DND-41 (cell line): ENCODE results near the gene TTF1.

Experiments
- ATAC-seq: fragments of 200-7000 bp; cut with Tn5 transposase; 3 replicates; pipeline ENCODE4 v1.9.1; 2021; ENCODE audit warnings: low read depth; ENCODE audit not compliant: insufficient read depth
- DNase-seq: peaks from one replicate; pipeline ENCODE4 v3.0.0-alpha.2; 2020
- H2AFZ ChIP-seq: 2 replicates; pipeline ENCODE4 v1.6.0; 2012; ENCODE audit warnings: low read depth, low read length
- H3K27ac ChIP-seq: 2 replicates; pipeline ENCODE4 v1.5.1; 2012; ENCODE audit warnings: low read length, inconsistent platforms
- H3K27me3 ChIP-seq: fragments of 200-600 bp; sonication (generic); 2 replicates; pipeline ENCODE4 v1.6.0; 2012; ENCODE audit warnings: low read length, mild to moderate bottlenecking, inconsistent platforms; ENCODE audit not compliant: insufficient read depth, poor library complexity
- H3K36me3 ChIP-seq: 2 replicates; pipeline ENCODE4 v1.5.1; 2012; ENCODE audit warnings: low read length, inconsistent platforms; ENCODE audit not compliant: insufficient read depth
- H3K4me1 ChIP-seq: 2 replicates; pipeline ENCODE4 v1.5.1; 2012; ENCODE audit warnings: mild to moderate bottlenecking, low read length; ENCODE audit not compliant: insufficient read depth
- H3K4me2 ChIP-seq: 2 replicates; pipeline ENCODE4 v1.6.0; 2012; ENCODE audit warnings: mild to moderate bottlenecking, moderate library complexity, low read length, inconsistent platforms; ENCODE audit not compliant: insufficient read depth
- H3K4me3 ChIP-seq, 2 experiments: fragments of 200-600 bp in 1 of 2; shearing (Covaris generic) in 1 of 2; 2 replicates each; pipeline ENCODE4 v1.5.1; 2012 to 2016; ENCODE audit warnings: inconsistent platforms in 2 of 2, low read length in 2 of 2, mild to moderate bottlenecking in 2 of 2, low read depth in 1 of 2, moderate library complexity in 1 of 2
- H3K79me2 ChIP-seq: 2 replicates; pipeline ENCODE4 v1.6.0; 2012; ENCODE audit warnings: low read length, inconsistent platforms; ENCODE audit not compliant: insufficient read depth
- H3K9ac ChIP-seq: 2 replicates; pipeline ENCODE4 v1.6.0; 2012; ENCODE audit warnings: low read depth, mild to moderate bottlenecking, inconsistent platforms, low read length, moderate library complexity
- H3K9me3 ChIP-seq: 2 replicates; pipeline ENCODE4 v1.5.1; 2012; ENCODE audit warnings: low read length, moderate library complexity, mild to moderate bottlenecking, inconsistent platforms; ENCODE audit not compliant: insufficient read depth, severe bottlenecking
- H4K20me1 ChIP-seq: 2 replicates; pipeline ENCODE4 v1.6.0; 2012; ENCODE audit warnings: low read length; ENCODE audit not compliant: insufficient read depth
- EZH2 ChIP-seq: IDR thresholded peaks from 3 replicates; pipeline ENCODE4 v1.6.1; 2012; ENCODE audit warnings: borderline replicate concordance, low read depth, mild to moderate bottlenecking, moderate library complexity, low read length, inconsistent platforms; ENCODE audit not compliant: severe bottlenecking
- TF ChIP-seq, protein P1 (sequence below): IDR thresholded peaks from 2 replicates; pipeline ENCODE4 v1.5.1; 2012; ENCODE audit warnings: borderline replicate concordance, low read length, moderate library complexity, mild to moderate bottlenecking; ENCODE audit not compliant: poor library complexity, severe bottlenecking; ENCODE audit errors: extremely low read depth

The TTF1 gene

GRCh38 chr9:132390966-132391365 lies 15.7 kb downstream of the TTF1 start:
- H3K9ac ChIP-seq: no peak overlapping the region
- no peaks in the 10 kb centered on the region for H3K9me3 ChIP-seq
- TF ChIP-seq EZH2: no peak
- TF ChIP-seq, protein P1, sequence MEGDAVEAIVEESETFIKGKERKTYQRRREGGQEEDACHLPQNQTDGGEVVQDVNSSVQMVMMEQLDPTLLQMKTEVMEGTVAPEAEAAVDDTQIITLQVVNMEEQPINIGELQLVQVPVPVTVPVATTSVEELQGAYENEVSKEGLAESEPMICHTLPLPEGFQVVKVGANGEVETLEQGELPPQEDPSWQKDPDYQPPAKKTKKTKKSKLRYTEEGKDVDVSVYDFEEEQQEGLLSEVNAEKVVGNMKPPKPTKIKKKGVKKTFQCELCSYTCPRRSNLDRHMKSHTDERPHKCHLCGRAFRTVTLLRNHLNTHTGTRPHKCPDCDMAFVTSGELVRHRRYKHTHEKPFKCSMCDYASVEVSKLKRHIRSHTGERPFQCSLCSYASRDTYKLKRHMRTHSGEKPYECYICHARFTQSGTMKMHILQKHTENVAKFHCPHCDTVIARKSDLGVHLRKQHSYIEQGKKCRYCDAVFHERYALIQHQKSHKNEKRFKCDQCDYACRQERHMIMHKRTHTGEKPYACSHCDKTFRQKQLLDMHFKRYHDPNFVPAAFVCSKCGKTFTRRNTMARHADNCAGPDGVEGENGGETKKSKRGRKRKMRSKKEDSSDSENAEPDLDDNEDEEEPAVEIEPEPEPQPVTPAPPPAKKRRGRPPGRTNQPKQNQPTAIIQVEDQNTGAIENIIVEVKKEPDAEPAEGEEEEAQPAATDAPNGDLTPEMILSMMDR: no peak
- H3K27ac ChIP-seq: no peak overlapping the region
- H3K27me3 ChIP-seq: no peaks in the 10 kb centered on the region
- peaks cover 6% of the 10 kb centered on the region for H4K20me1 ChIP-seq
- H3K36me3 ChIP-seq: peaks cover 86% of the 10 kb centered on the region
- no peak overlapping the region for H3K4me2 ChIP-seq
- H3K79me2 ChIP-seq: no peaks in the 10 kb centered on the region
- DNase-seq (no peak), ATAC-seq (no peak)
- no peaks in the 10 kb centered on the region for H3K4me1 ChIP-seq
- H3K4me3 ChIP-seq: no peak overlapping the region
- H2AFZ ChIP-seq: no peak overlapping the region

- ATAC-seq: no peak
- Histone ChIP-seq H4K20me1 (peaks cover 2% of the 10 kb centered on the region), H3K4me1 (no peaks in the 10 kb centered on the region), H2AFZ (no peak overlapping the region), H3K79me2 (0 out of 2 replicates have a peak, but pooled peaks cover 2% of the 10 kb centered on the region), H3K9me3 (no peaks in the 10 kb centered on the region), H3K4me3 (no peak overlapping the region), H3K27ac (no peak overlapping the region), H3K9ac (no peak overlapping the region), H3K27me3 (no peaks in the 10 kb centered on the region), H3K4me2 (no peak overlapping the region), H3K36me3 (peaks cover 90% of the 10 kb centered on the region)
- TF ChIP-seq EZH2: no peak
- TF ChIP-seq, protein P1: no peak
- DNase-seq: no peak
These were observed 19.5 kb downstream of the TTF1 start for GRCh38 chr9:132387133-132387532.

DNA sequence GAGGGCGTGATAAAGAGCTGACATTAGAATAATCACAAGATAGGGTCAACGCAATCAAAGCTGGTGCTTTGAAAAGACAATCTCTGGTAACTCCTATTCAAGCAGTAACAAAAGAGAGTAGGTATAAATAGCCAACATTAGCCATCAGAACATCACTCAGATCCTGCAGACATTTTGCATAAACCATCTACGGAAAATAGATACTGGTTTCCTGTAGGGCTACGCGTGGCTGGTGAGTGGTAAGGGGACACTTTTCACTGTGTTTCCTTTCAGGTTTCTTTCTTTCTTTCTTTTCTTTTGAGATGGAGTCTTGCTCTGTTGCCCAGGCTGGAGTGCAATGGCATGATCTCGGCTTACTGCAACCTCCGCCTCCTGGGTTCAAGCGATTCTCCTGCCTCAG lies 22.3 kb downstream of the TTF1 start:
- Histone ChIP-seq H3K27ac (no peak overlapping the region), H2AFZ (no peak overlapping the region), H3K4me2 (no peak overlapping the region), H3K9ac (no peak overlapping the region), H3K9me3 (no peaks in the 10 kb centered on the region), H4K20me1 (peaks cover 3% of the 10 kb centered on the region; the same call in 1 of the 2 replicates), H3K4me1 (no peaks in the 10 kb centered on the region), H3K36me3 (peaks cover 84% of the 10 kb centered on the region), H3K4me3 (no peak overlapping the region), H3K27me3 (no peaks in the 10 kb centered on the region), H3K79me2 (0 out of 2 replicates have a peak, but pooled peaks cover 3% of the 10 kb centered on the region)
- no peak for DNase-seq
- TF ChIP-seq EZH2: no peak
- TF ChIP-seq, protein P1: no peak
- ATAC-seq: no peak

DNA sequence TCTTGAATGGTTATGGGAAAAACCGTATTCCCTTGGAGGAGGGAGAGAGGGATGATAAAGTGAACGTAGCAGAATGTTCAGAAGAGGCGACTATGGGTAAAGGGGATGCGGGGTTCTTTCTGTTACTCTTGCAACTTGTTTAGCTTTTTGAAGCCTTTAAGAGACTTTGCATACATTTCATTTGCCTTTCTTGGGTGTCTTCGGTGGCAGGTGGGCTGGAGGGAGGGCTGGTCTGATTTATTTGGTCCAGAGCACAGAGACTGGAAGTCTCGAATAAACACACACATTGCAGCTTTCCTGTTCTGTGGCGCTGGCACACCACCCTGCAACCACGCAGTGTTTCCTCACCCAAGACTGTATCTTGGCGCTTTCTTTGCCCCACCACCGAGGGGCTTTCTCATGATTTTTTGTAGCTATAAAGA lies 23.2 kb downstream of the TTF1 start:
- Histone ChIP-seq H3K4me3 (no peak overlapping the region), H3K4me1 (no peaks in the 10 kb centered on the region), H2AFZ (no peak overlapping the region), H4K20me1 (peaks cover 3% of the 10 kb centered on the region; the same call in 1 of the 2 replicates), H3K79me2 (0 out of 2 replicates have a peak, but pooled peaks cover 3% of the 10 kb centered on the region), H3K9me3 (no peaks in the 10 kb centered on the region), H3K36me3 (peaks cover 85% of the 10 kb centered on the region), H3K27me3 (no peaks in the 10 kb centered on the region), H3K4me2 (no peak overlapping the region), H3K9ac (no peak overlapping the region), H3K27ac (no peak overlapping the region)
- DNase-seq (no peak), ATAC-seq (no peak)
- TF ChIP-seq, protein P1: no peak
- no peak for TF ChIP-seq EZH2
